B cell (primary cell): ENCODE data around the gene TOP3B.

Experiments
- EZH2 ChIP-seq: IDR thresholded peaks from 2 replicates; pipeline ENCODE4 v1.6.1; 2012; ENCODE audit warnings: borderline replicate concordance, low read depth, mild to moderate bottlenecking, moderate library complexity, low read length; ENCODE audit not compliant: insufficient read depth, poor library complexity, severe bottlenecking
- TF ChIP-seq, protein P1 (sequence below): fragments of 200-600 bp; IDR thresholded peaks from one replicate; pipeline ENCODE4 v1.8.0; 2022; ENCODE audit warnings: antibody characterized with exemption, mild to moderate bottlenecking

- TF ChIP-seq, protein P1, sequence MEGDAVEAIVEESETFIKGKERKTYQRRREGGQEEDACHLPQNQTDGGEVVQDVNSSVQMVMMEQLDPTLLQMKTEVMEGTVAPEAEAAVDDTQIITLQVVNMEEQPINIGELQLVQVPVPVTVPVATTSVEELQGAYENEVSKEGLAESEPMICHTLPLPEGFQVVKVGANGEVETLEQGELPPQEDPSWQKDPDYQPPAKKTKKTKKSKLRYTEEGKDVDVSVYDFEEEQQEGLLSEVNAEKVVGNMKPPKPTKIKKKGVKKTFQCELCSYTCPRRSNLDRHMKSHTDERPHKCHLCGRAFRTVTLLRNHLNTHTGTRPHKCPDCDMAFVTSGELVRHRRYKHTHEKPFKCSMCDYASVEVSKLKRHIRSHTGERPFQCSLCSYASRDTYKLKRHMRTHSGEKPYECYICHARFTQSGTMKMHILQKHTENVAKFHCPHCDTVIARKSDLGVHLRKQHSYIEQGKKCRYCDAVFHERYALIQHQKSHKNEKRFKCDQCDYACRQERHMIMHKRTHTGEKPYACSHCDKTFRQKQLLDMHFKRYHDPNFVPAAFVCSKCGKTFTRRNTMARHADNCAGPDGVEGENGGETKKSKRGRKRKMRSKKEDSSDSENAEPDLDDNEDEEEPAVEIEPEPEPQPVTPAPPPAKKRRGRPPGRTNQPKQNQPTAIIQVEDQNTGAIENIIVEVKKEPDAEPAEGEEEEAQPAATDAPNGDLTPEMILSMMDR = no peak
- TF ChIP-seq EZH2 = no peak
These were observed 43.7 kb upstream of the TOP3B start for GRCh38 chr22:22026157-22026831.
